HCT116 (cell line): Measurements from ENCODE around the gene PRIMA1. TPM values are rescaled to one million over a fixed set of nuclear protein-coding genes. Genes with fewer than 3 reads are reported as not detected.

ENCODE experiments used
- ATAC-seq: fragments of 200-7000 bp; cut with Tn5 transposase; 2 replicates; pipeline ENCODE4 v1.9.1; 2020; ENCODE audit warnings: mild to moderate bottlenecking, moderate library complexity
- BruUV-seq: library from RNA; stranded (reverse); fragments of 400-500 nt; replicated peaks from 2 replicates; lab custom pipeline; 2021; lab: Mats Ljungman, UMichigan
- CTCF ChIA-PET: fragments of 300-600 bp; sonication (Branson Sonifier 250); formaldehyde crosslinking; loops from one replicate; lab custom pipeline; 2021; ENCODE audit warnings: antibody characterized with exemption; lab: Charles Lee
- POLR2A ChIA-PET: fragments of 300-600, 350-600 bp; sonication (Branson Sonifier 250); formaldehyde crosslinking; loops from one replicate; lab custom pipeline; 2021; ENCODE audit warnings: antibody characterized with exemption; lab: Charles Lee
- RAD21 ChIA-PET, 2 experiments: fragments of 300-600 bp; sonication (Branson Sonifier 250); formaldehyde crosslinking; loops; one replicate each; lab custom pipeline; 2023; ENCODE audit warnings: low total read pairs in 2 of 2; ENCODE audit not compliant: uncharacterized antibody in 2 of 2, unreplicated experiment in 2 of 2, low non-redundant PET in 1 of 2; lab: Charles Lee
- DNase-seq: peaks from one replicate; pipeline ENCODE4 v3.0.0-alpha.2; 2010; ENCODE audit warnings: low read depth, low spot score
- H2AFZ ChIP-seq: fragments of 200-600 bp; shearing (Covaris generic), sonication (generic); 2 replicates; pipeline ENCODE4 v1.6.1; 2017; ENCODE audit warnings: low read depth, mixed run types, mixed read lengths, antibody characterized with exemption, low read length; ENCODE audit not compliant: poor library complexity, severe bottlenecking
- H3K27ac ChIP-seq: 2 replicates; pipeline ENCODE4 v1.5.1; 2012; ENCODE audit warnings: low read depth, low read length
- H3K27me3 ChIP-seq: fragments of 200-600 bp; sonication (generic); 2 replicates; pipeline ENCODE4 v1.6.1; 2016; ENCODE audit warnings: mixed run types, low read length, mixed read lengths; ENCODE audit not compliant: insufficient read depth
- H3K36me3 ChIP-seq, 2 experiments: fragments of 200-500 bp in 1 of 2; fragments of 200-600 bp in 1 of 2; sonication (Bioruptor generic) in 1 of 2; sonication (generic) in 1 of 2; 2 replicates each; pipeline versions ENCODE4 v1.5.1 to v1.6.1; 2014 to 2016; ENCODE audit warnings: low read length in 2 of 2, inconsistent platforms in 1 of 2, mixed read lengths in 1 of 2, mixed run types in 1 of 2; ENCODE audit not compliant: insufficient read depth in 2 of 2, control insufficient read depth in 1 of 2
- H3K4me1 ChIP-seq, 2 experiments: fragments of 200-600 bp in 1 of 2; sonication (generic) in 1 of 2; 2 replicates each; pipeline versions ENCODE4 v1.5.1 to v1.6.1; 2012 to 2017; ENCODE audit warnings: low read length in 2 of 2, inconsistent platforms in 1 of 2, mild to moderate bottlenecking in 1 of 2, mixed read lengths in 1 of 2, mixed run types in 1 of 2, moderate library complexity in 1 of 2; ENCODE audit not compliant: insufficient read depth in 2 of 2, control insufficient read depth in 1 of 2
- H3K4me2 ChIP-seq: fragments of 200-600 bp; sonication (generic); 2 replicates; pipeline ENCODE4 v1.6.1; 2017; ENCODE audit warnings: mixed run types, low read length, mixed read lengths
- H3K4me3 ChIP-seq, 2 experiments: fragments of 200-600 bp in 1 of 2; sonication (generic) in 1 of 2; replicated peaks in 1 of 2; 2 replicates each; pipeline ENCODE4 v1.5.1; 2011 to 2016; ENCODE audit warnings: low read length in 2 of 2, control low read depth in 1 of 2, low read depth in 1 of 2, mild to moderate bottlenecking in 1 of 2, mixed read lengths in 1 of 2, mixed run types in 1 of 2
- H3K79me2 ChIP-seq: fragments of 200-600 bp; sonication (generic); 2 replicates; pipeline ENCODE4 v1.6.1; 2017; ENCODE audit warnings: mild to moderate bottlenecking, mixed run types, low read length, moderate library complexity, mixed read lengths; ENCODE audit not compliant: insufficient read depth
- H3K9ac ChIP-seq: fragments of 200-600 bp; sonication (generic); 2 replicates; pipeline ENCODE4 v1.6.1; 2016; ENCODE audit warnings: low read length, mixed read lengths
- H3K9me2 ChIP-seq: fragments of 200-600 bp; sonication (generic), shearing (Covaris generic); 2 replicates; pipeline ENCODE4 v1.6.1; 2017; ENCODE audit warnings: mixed run types, mild to moderate bottlenecking, moderate library complexity; ENCODE audit not compliant: insufficient read depth
- H3K9me3 ChIP-seq, 2 experiments: fragments of 200-500 bp in 1 of 2; fragments of 200-600 bp in 1 of 2; sonication (Bioruptor generic) in 1 of 2; sonication (generic) in 1 of 2; 2 replicates each; pipeline ENCODE4 v1.6.1; 2014 to 2017; ENCODE audit warnings: low read length in 2 of 2, mixed read lengths in 2 of 2, inconsistent platforms in 1 of 2, low read depth in 1 of 2, mild to moderate bottlenecking in 1 of 2, mixed run types in 1 of 2, moderate library complexity in 1 of 2; ENCODE audit not compliant: control insufficient read depth in 1 of 2, insufficient read depth in 1 of 2
- H4K20me1 ChIP-seq: fragments of 200-600 bp; sonication (generic), shearing (Covaris generic); 2 replicates; pipeline ENCODE4 v1.6.1; 2017; ENCODE audit warnings: mixed run types, mild to moderate bottlenecking, moderate library complexity; ENCODE audit not compliant: insufficient read depth
- ATF3 ChIP-seq: IDR thresholded peaks from 2 replicates; pipeline ENCODE4 v1.6.1; 2012
- CBX3 ChIP-seq: IDR thresholded peaks from 2 replicates; pipeline ENCODE4 v1.6.1; 2012; ENCODE audit warnings: low read depth
- FOSL1 ChIP-seq: IDR thresholded peaks from 2 replicates; pipeline ENCODE4 v1.6.1; 2012; ENCODE audit warnings: low read depth
- MAX ChIP-seq: IDR thresholded peaks from 2 replicates; pipeline ENCODE4 v1.6.1; 2012
- SIN3A ChIP-seq: IDR thresholded peaks from 2 replicates; pipeline ENCODE4 v1.6.1; 2012; ENCODE audit warnings: low read depth
- SP1 ChIP-seq: IDR thresholded peaks from 2 replicates; pipeline ENCODE4 v1.6.1; 2012; ENCODE audit warnings: low read depth
- SRF ChIP-seq: IDR thresholded peaks from 2 replicates; pipeline ENCODE4 v1.6.1; 2012; ENCODE audit warnings: low read depth
- ZBTB33 ChIP-seq: IDR thresholded peaks from 2 replicates; pipeline ENCODE4 v1.6.1; 2011; ENCODE audit warnings: mild to moderate bottlenecking, low read length, moderate library complexity; ENCODE audit not compliant: insufficient replicate concordance; ENCODE audit errors: extremely low read depth
- ZFX ChIP-seq: fragments of 450-650 bp; IDR thresholded peaks from 2 replicates; pipeline ENCODE4 v1.6.1; 2017
- intact Hi-C: fragments of 100-400 bp; cut with micrococcal nuclease; formaldehyde crosslinking; loops from 2 replicates; pipeline ENCODE4 v1.10.0; 2022
- total RNA-seq: library from RNA; stranded (reverse); gene quantifications from one replicate; pipeline ENCODE4 v1.2.1, GENCODE V29; 2021; ENCODE audit not compliant: unreplicated experiment

Gene PRIMA1
- total RNA-seq, 1 experiment from 2014 or later: 1.5 TPM

- no peak overlapping the region for H3K4me2 ChIP-seq
- H4K20me1 ChIP-seq: no peaks in the 10 kb centered on the region
- TF ChIP-seq SRF: no peak
- TF ChIP-seq ATF3: no peak
- no peak for TF ChIP-seq ZFX
- no peak for TF ChIP-seq SIN3A
- TF ChIP-seq SP1: no peak
- TF ChIP-seq ZBTB33: no peak
- TF ChIP-seq FOSL1: no peak
- no peak for TF ChIP-seq CBX3
- no peak for TF ChIP-seq MAX
- H3K9ac ChIP-seq: no peak overlapping the region
- no TSS peak for BruUV-seq
- no peak overlapping the region for H3K4me3 ChIP-seq
- H3K9me2 ChIP-seq: no peaks in the 10 kb centered on the region
- CTCF ChIA-PET: no interaction called here
- ATAC-seq (no peak), DNase-seq (no peak)
- no peaks in the 10 kb centered on the region for H3K9me3 ChIP-seq
- no peaks in the 10 kb centered on the region for H3K27me3 ChIP-seq
- no peaks in the 10 kb centered on the region for H3K79me2 ChIP-seq
- H3K27ac ChIP-seq: no peak overlapping the region
- RAD21 ChIA-PET: no interaction called here
- H3K36me3 ChIP-seq: no peaks in the 10 kb centered on the region
- H2AFZ ChIP-seq: no peak overlapping the region
- POLR2A ChIA-PET: no interaction called here
- peaks cover 0 to 4% of the 10 kb centered on the region in 2 experiments; a peak in 1 of 4 replicates for H3K4me1 ChIP-seq
- intact Hi-C loops: no loop called here
Measured at GRCh38 chr14:93713726-93714405, 74.4 kb downstream of the PRIMA1 start.
